ENCODE measurements around the gene SRGN. TPM values are rescaled to one million over a fixed set of nuclear protein-coding genes. Genes with fewer than 3 reads are reported as not detected.

Gene SRGN
- total RNA-seq, 1 donor = 127 TPM

GRCh38 chr10:69145329-69145728 lies 57.4 kb downstream of the SRGN start:
- DNase-seq (ENCODE audit: low read depth) = no peak
- H3K4me3 ChIP-seq (ENCODE audit: low read depth, low read length) = no peak overlapping the region
- TF ChIP-seq CTCF (IDR thresholded peaks at IDR 0.05; ENCODE audit: insufficient read depth, low read length) = no peak

GRCh38 chr10:69145864-69146263 lies 58.0 kb downstream of the SRGN start:
- DNase-seq (ENCODE audit: low read depth) = no peak
- H3K4me3 ChIP-seq (ENCODE audit: low read depth, low read length) = no peak overlapping the region
- no peak for TF ChIP-seq CTCF (IDR thresholded peaks at IDR 0.05; ENCODE audit: insufficient read depth, low read length)

DNA sequence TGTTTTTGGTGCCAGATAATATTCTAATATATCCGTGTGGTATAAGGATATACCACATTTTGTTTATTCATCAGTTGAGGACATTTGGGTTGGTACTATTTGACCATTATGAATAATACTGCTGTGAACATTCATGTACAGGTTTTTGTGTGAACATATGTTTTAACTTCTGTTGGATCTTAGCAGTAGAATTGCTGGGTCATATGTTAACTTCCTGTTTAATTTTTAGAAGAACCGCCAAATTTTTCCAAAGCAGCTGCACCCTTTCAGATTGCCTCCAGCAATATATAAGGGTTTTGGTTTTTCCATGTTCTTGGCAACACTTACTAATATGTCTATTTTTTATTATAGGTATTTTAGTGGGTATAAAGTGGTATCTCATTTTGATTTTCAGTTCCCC lies 58.9 kb downstream of the SRGN start:
- no peak for DNase-seq (ENCODE audit: low read depth)
- no peak for TF ChIP-seq CTCF (IDR thresholded peaks at IDR 0.05; ENCODE audit: insufficient read depth, low read length)
- H3K4me3 ChIP-seq (ENCODE audit: low read depth, low read length) = no peak overlapping the region

DNA sequence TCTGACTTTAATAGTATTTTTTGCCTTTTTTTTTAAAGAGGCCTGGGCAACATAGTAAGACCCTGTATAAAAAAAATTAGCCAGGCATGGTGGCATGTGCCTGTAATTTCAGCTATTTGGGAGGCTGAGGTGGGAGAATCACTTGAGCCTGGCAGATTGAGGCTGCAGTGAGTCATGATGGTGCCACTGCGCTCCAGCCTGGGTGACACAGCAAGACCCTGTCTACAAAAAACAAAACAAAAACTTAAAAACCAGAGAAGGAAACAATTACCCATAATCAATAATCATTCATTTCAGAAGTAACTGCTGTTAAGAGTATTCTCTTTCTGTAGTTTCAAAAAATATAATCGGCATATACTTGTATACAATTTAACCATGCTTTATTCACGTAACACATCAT lies 64.1 kb downstream of the SRGN start:
- TF ChIP-seq CTCF (IDR thresholded peaks at IDR 0.05; ENCODE audit: insufficient read depth, low read length) = no peak
- H3K4me3 ChIP-seq (ENCODE audit: low read depth, low read length) = no peak overlapping the region
- DNase-seq (ENCODE audit: low read depth) = no peak

GRCh38 chr10:69153227-69153626 lies 65.3 kb downstream of the SRGN start:
- no peak overlapping the region for H3K4me3 ChIP-seq (ENCODE audit: low read depth, low read length)
- no peak for DNase-seq (ENCODE audit: low read depth)
- TF ChIP-seq CTCF (IDR thresholded peaks at IDR 0.05; ENCODE audit: insufficient read depth, low read length) = no peak

Small RNAs within 50 kb of the gene (small RNA-seq; reads per million reads assigned to genes)
- gene RF00017 = not detected

Other genes with a start within 250 kb of the SRGN start
- 52.6 and 70.1 TPM in 2 replicates for gene DDX50, start 186.8 kb upstream of the SRGN start, total RNA-seq (ENCODE audit: low replicate concordance)
- gene DDX21, start 131.9 kb upstream of the SRGN start, total RNA-seq (ENCODE audit: low replicate concordance) = 61.9 and 63.1 TPM in 2 replicates
- gene KIFBP, start 99.3 kb upstream of the SRGN start, total RNA-seq (ENCODE audit: low replicate concordance) = 37.9 and 59.3 TPM in 2 replicates
- 49.2 and 54.9 TPM in 2 replicates for gene VPS26A, start 36.1 kb downstream of the SRGN start, total RNA-seq (ENCODE audit: low replicate concordance)
- 31.0 and 67.4 TPM in 2 replicates for gene SUPV3L1, start 92.1 kb downstream of the SRGN start, total RNA-seq (ENCODE audit: low replicate concordance)
- 0.09 and 0.16 TPM in 2 replicates for gene HKDC1, start 132.2 kb downstream of the SRGN start, total RNA-seq (ENCODE audit: low replicate concordance)
- gene HK1, start 190.4 kb downstream of the SRGN start, total RNA-seq (ENCODE audit: low replicate concordance) = 84.1 and 98.2 TPM in 2 replicates